ENCODE results near the gene CSRNP3. TPM values are rescaled to one million over a fixed set of nuclear protein-coding genes. Genes with fewer than 3 reads are reported as not detected.

The CSRNP3 gene
- total RNA-seq: 1 to 10 TPM; 1.8 to 2.7 TPM

GRCh38 chr2:165469417-165469816 lies at the start of gene CSRNP3:
TSS of gene CSRNP3 (plus strand) at chr2:165469698. CDS start at chr2:165595066, 125,368 bp downstream.
- DNase-seq (ENCODE audit: low spot score): no peak
- no peak for TF ChIP-seq CTCF (IDR thresholded peaks at IDR 0.05)
- peak within 1 kb of the TSS; percentile 70 for H3K4me3 ChIP-seq
- no peaks in the 10 kb centered on the region for H3K36me3 ChIP-seq
- H3K4me1 ChIP-seq (ENCODE audit: control insufficient read depth in 1 of 2, low read depth in 2 of 2): peaks cover 0 to 7% of the 10 kb centered on the region in 2 donors
- no peaks in the 10 kb centered on the region for H3K9me3 ChIP-seq
- no peak for ATAC-seq (ENCODE audit: insufficient number of reproducible peaks, low FRiP score, low read depth)
- no peak within 1 kb of the TSS for H3K27ac ChIP-seq
- no peaks in the 10 kb centered on the region for H3K27me3 ChIP-seq (replicated peaks; ENCODE audit: insufficient read depth)

GRCh38 chr2:165420231-165420630 lies 49.3 kb upstream of the CSRNP3 start:
- ATAC-seq (ENCODE audit: insufficient number of reproducible peaks, low FRiP score, low read depth) (no peak), DNase-seq (ENCODE audit: low spot score) (no peak)
- no peaks in the 10 kb centered on the region for H3K36me3 ChIP-seq
- TF ChIP-seq CTCF (IDR thresholded peaks at IDR 0.05): no peak
- H3K4me3 ChIP-seq: no peak overlapping the region
- H3K4me1 ChIP-seq (ENCODE audit: control insufficient read depth in 1 of 2, low read depth in 2 of 2): no peaks in the 10 kb centered on the region
- no peaks in the 10 kb centered on the region for H3K27me3 ChIP-seq (replicated peaks; ENCODE audit: insufficient read depth)
- H3K27ac ChIP-seq: no peak overlapping the region
- H3K9me3 ChIP-seq: no peaks in the 10 kb centered on the region

GRCh38 chr2:165423081-165423480 lies 46.4 kb upstream of the CSRNP3 start:
- ATAC-seq (ENCODE audit: insufficient number of reproducible peaks, low FRiP score, low read depth) (no peak), DNase-seq (ENCODE audit: low spot score) (no peak)
- no peak for TF ChIP-seq CTCF (IDR thresholded peaks at IDR 0.05)
- Histone ChIP-seq H3K36me3 (no peaks in the 10 kb centered on the region), H3K27me3 (replicated peaks; ENCODE audit: insufficient read depth) (no peaks in the 10 kb centered on the region), H3K4me1 (ENCODE audit: control insufficient read depth in 1 of 2, low read depth in 2 of 2) (no peaks in the 10 kb centered on the region), H3K4me3 (no peak overlapping the region), H3K27ac (no peak overlapping the region), H3K9me3 (no peaks in the 10 kb centered on the region)

- Histone ChIP-seq H3K36me3 (no peaks in the 10 kb centered on the region), H3K4me1 (ENCODE audit: control insufficient read depth in 1 of 2, low read depth in 2 of 2) (no peaks in the 10 kb centered on the region), H3K27ac (no peak overlapping the region), H3K4me3 (no peak overlapping the region), H3K9me3 (no peaks in the 10 kb centered on the region), H3K27me3 (replicated peaks; ENCODE audit: insufficient read depth) (no peaks in the 10 kb centered on the region)
- ATAC-seq (ENCODE audit: insufficient number of reproducible peaks, low FRiP score, low read depth) (no peak), DNase-seq (ENCODE audit: low spot score) (no peak)
- no peak for TF ChIP-seq CTCF (IDR thresholded peaks at IDR 0.05)
Measured at GRCh38 chr2:165425556-165425955, 43.9 kb upstream of the CSRNP3 start.

- no peaks in the 10 kb centered on the region for H3K36me3 ChIP-seq
- DNase-seq (ENCODE audit: low spot score) (no peak), ATAC-seq (ENCODE audit: insufficient number of reproducible peaks, low FRiP score, low read depth) (no peak)
- no peaks in the 10 kb centered on the region for H3K4me1 ChIP-seq (ENCODE audit: control insufficient read depth in 1 of 2, low read depth in 2 of 2)
- no peak overlapping the region for H3K4me3 ChIP-seq
- no peaks in the 10 kb centered on the region for H3K9me3 ChIP-seq
- no peak overlapping the region for H3K27ac ChIP-seq
- no peaks in the 10 kb centered on the region for H3K27me3 ChIP-seq (replicated peaks; ENCODE audit: insufficient read depth)
- no peak for TF ChIP-seq CTCF (IDR thresholded peaks at IDR 0.05)
Measured at GRCh38 chr2:165427686-165428085, 41.8 kb upstream of the CSRNP3 start.

Data from thoracic aorta (tissue), 2 donors.